H9 (cell line): Measurements from ENCODE around the gene ANKRD12. TPM values are rescaled to one million over a fixed set of nuclear protein-coding genes. Genes with fewer than 3 reads are reported as not detected.

Experiments used
- DNase-seq: peaks from one replicate; pipeline ENCODE4 v3.0.0-alpha.2; 2017
- H2AFZ ChIP-seq: one replicate; pipeline ENCODE4 v1.6.1; 2013; ENCODE audit warnings: mild to moderate bottlenecking, low read length, control low read depth, moderate library complexity
- H2AK5ac ChIP-seq: 2 replicates; pipeline ENCODE4 v1.6.1; 2013; ENCODE audit warnings: low read length, control low read depth, mixed read lengths; ENCODE audit not compliant: insufficient read length
- H2BK120ac ChIP-seq: one replicate; pipeline ENCODE4 v1.6.1; 2013; ENCODE audit warnings: low read depth, mild to moderate bottlenecking, low read length, control low read depth, inconsistent platforms; ENCODE audit not compliant: poor library complexity, severe bottlenecking
- H2BK12ac ChIP-seq: 2 replicates; pipeline ENCODE4 v1.6.1; 2013; ENCODE audit warnings: low read length, control low read depth, mixed read lengths, low read depth; ENCODE audit not compliant: insufficient read length
- H2BK15ac ChIP-seq: 2 replicates; pipeline ENCODE4 v1.6.1; 2013; ENCODE audit warnings: low read depth, low read length, control low read depth
- H2BK20ac ChIP-seq: one replicate; pipeline ENCODE4 v1.6.1; 2013; ENCODE audit warnings: low read depth, mild to moderate bottlenecking, low read length, control low read depth, inconsistent platforms; ENCODE audit not compliant: poor library complexity, severe bottlenecking
- H2BK5ac ChIP-seq: 2 replicates; pipeline ENCODE4 v1.6.1; 2013; ENCODE audit warnings: low read length, control low read depth, mixed read lengths; ENCODE audit not compliant: insufficient read length
- H3K14ac ChIP-seq: 2 replicates; pipeline ENCODE4 v1.6.1; 2013; ENCODE audit warnings: low read length, control low read depth; ENCODE audit not compliant: insufficient read depth
- H3K18ac ChIP-seq: 2 replicates; pipeline ENCODE4 v1.6.1; 2013; ENCODE audit warnings: low read depth, mild to moderate bottlenecking, mixed read lengths, low read length, control low read depth; ENCODE audit not compliant: insufficient read length
- H3K23ac ChIP-seq: 2 replicates; pipeline ENCODE4 v1.6.1; 2013; ENCODE audit warnings: low read length, control low read depth, mixed read lengths, low read depth; ENCODE audit not compliant: insufficient read length
- H3K23me2 ChIP-seq: 2 replicates; pipeline ENCODE4 v1.6.1; 2013; ENCODE audit warnings: low read depth, mild to moderate bottlenecking, mixed read lengths, low read length, control low read depth; ENCODE audit not compliant: insufficient read length, poor library complexity, severe bottlenecking
- H3K27ac ChIP-seq: 2 replicates; pipeline ENCODE4 v1.5.1; 2013; ENCODE audit warnings: low read length, control low read depth, mixed read lengths, low read depth; ENCODE audit not compliant: insufficient read length
- H3K27me3 ChIP-seq: 2 replicates; pipeline ENCODE4 v1.6.1; 2013; ENCODE audit warnings: low read length, control low read depth, inconsistent platforms; ENCODE audit not compliant: insufficient read depth
- H3K4ac ChIP-seq: 2 replicates; pipeline ENCODE4 v1.6.1; 2013; ENCODE audit warnings: low read depth, mild to moderate bottlenecking, control low read depth, inconsistent platforms, low read length, moderate library complexity
- H3K4me1 ChIP-seq: 2 replicates; pipeline ENCODE4 v1.6.1; 2013; ENCODE audit warnings: low read length, control low read depth, inconsistent platforms; ENCODE audit not compliant: insufficient read depth
- H3K4me2 ChIP-seq: 2 replicates; pipeline ENCODE4 v1.6.1; 2013; ENCODE audit warnings: low read length, control low read depth, mixed read lengths; ENCODE audit not compliant: insufficient read length, insufficient read depth
- H3K56ac ChIP-seq: 2 replicates; pipeline ENCODE4 v1.6.1; 2013; ENCODE audit warnings: low read depth, mild to moderate bottlenecking, mixed read lengths, low read length, control low read depth; ENCODE audit not compliant: insufficient read length
- H3K79me1 ChIP-seq: 2 replicates; pipeline ENCODE4 v1.6.1; 2013; ENCODE audit warnings: low read depth, mild to moderate bottlenecking, moderate library complexity, low read length, control low read depth, inconsistent platforms; ENCODE audit not compliant: insufficient read depth, poor library complexity, severe bottlenecking
- H3K79me2 ChIP-seq: 2 replicates; pipeline ENCODE4 v1.6.1; 2013; ENCODE audit warnings: low read length, control low read depth, inconsistent platforms; ENCODE audit not compliant: insufficient read depth
- H3K9ac ChIP-seq: 2 replicates; pipeline ENCODE4 v1.6.1; 2013; ENCODE audit warnings: low read length, control low read depth, mixed read lengths; ENCODE audit not compliant: insufficient read length; ENCODE audit errors: extremely low read depth
- H3K9me3 ChIP-seq: one replicate; pipeline ENCODE4 v1.6.1; 2013; ENCODE audit warnings: low read depth, low read length, inconsistent platforms; ENCODE audit not compliant: control insufficient read depth
- H3T11ph ChIP-seq: one replicate; pipeline ENCODE4 v1.6.1; 2013; ENCODE audit warnings: mild to moderate bottlenecking, low read length, control low read depth, inconsistent platforms
- H4K20me1 ChIP-seq: one replicate; pipeline ENCODE4 v1.6.1; 2013; ENCODE audit not compliant: control insufficient read depth, insufficient read length, insufficient read depth
- H4K5ac ChIP-seq: 2 replicates; pipeline ENCODE4 v1.6.1; 2013; ENCODE audit warnings: low read depth, mild to moderate bottlenecking, mixed read lengths, low read length, control low read depth; ENCODE audit not compliant: insufficient read length
- H4K8ac ChIP-seq: replicated peaks from 2 replicates; pipeline ENCODE4 v1.6.1; 2013; ENCODE audit warnings: low read length, control low read depth, mixed read lengths, low read depth; ENCODE audit not compliant: insufficient read length
- H4K91ac ChIP-seq: 2 replicates; pipeline ENCODE4 v1.6.1; 2013; ENCODE audit warnings: low read depth, mild to moderate bottlenecking, moderate library complexity, mixed read lengths, low read length, control low read depth; ENCODE audit not compliant: insufficient read length
- H3K27ac Mint-ChIP-seq, 3 experiments: 2 replicates in 2 of 3; 3 replicates in 1 of 3; pipeline ENCODE4 v1.8.0; 2020 to 2021; ENCODE audit warnings: mixed read lengths in 3 of 3, mild to moderate bottlenecking in 1 of 3, moderate library complexity in 1 of 3
- H3K27me3 Mint-ChIP-seq: 2 replicates; pipeline ENCODE4 v1.8.0; 2021; ENCODE audit warnings: low read depth, mild to moderate bottlenecking, moderate library complexity, mixed read lengths
- H3K36me3 Mint-ChIP-seq, 3 experiments: 2 replicates in 2 of 3; 3 replicates in 1 of 3; pipeline ENCODE4 v1.8.0; 2020 to 2021; ENCODE audit warnings: low read depth in 3 of 3, mixed read lengths in 3 of 3; ENCODE audit not compliant: insufficient read depth in 1 of 3
- H3K4me1 Mint-ChIP-seq, 2 experiments: 2 replicates each; pipeline ENCODE4 v1.8.0; 2020; ENCODE audit warnings: mixed read lengths in 2 of 2
- H3K4me3 Mint-ChIP-seq, 2 experiments: 2 replicates in 1 of 2; 3 replicates in 1 of 2; pipeline ENCODE4 v1.8.0; 2020 to 2021; ENCODE audit warnings: mild to moderate bottlenecking in 2 of 2, mixed read lengths in 2 of 2, moderate library complexity in 1 of 2
- H3K9me3 Mint-ChIP-seq, 2 experiments: 2 replicates in 1 of 2; 3 replicates in 1 of 2; pipeline ENCODE4 v1.8.0; 2020; ENCODE audit warnings: mild to moderate bottlenecking in 2 of 2, mixed read lengths in 2 of 2, moderate library complexity in 1 of 2
- CTCF ChIP-seq: fragments of 200-600 bp; sonication (generic); conservative IDR thresholded peaks from 3 replicates; pipeline ENCODE4 v1.8.0; 2021; ENCODE audit warnings: antibody characterized with exemption, mild to moderate bottlenecking
- WGBS: extraction: QIAGEN DNeasy Blood & Tissue Kit; methylation state at CpG from one replicate; pipeline ENCODE4 v1.1.7; 2013; ENCODE audit warnings: missing lambda C conversion rate, low lambda C conversion rate, mixed read lengths; ENCODE audit not compliant: insufficient read length; ENCODE audit errors: extremely low coverage; 5-methylcytosine and 5-hydroxymethylcytosine counted together
- total RNA-seq: library from RNA; stranded (reverse); gene quantifications from 2 replicates; pipeline ENCODE4 v1.2.1, GENCODE V29; 2021

The ANKRD12 gene
- total RNA-seq, 1 experiment from 2014 or later = 38.9 TPM

- no peak overlapping the region for H3K56ac ChIP-seq
- Mint-ChIP-seq H3K9me3 (no peaks in the 10 kb centered on the region), H3K27ac (no peak overlapping the region), H3K27me3 (no peaks in the 10 kb centered on the region), H3K4me1 (no peaks in the 10 kb centered on the region), H3K4me3 (no peak overlapping the region), H3K36me3 (peaks cover 0 to 14% (median 11%) of the 10 kb centered on the region in 3 experiments; a peak in 4 of 7 replicates)
- no peak overlapping the region for H3T11ph ChIP-seq
- H3K79me2 ChIP-seq = no peaks in the 10 kb centered on the region
- no CpG with 5 or more reads among the region's 2 CpGs for WGBS
- no peaks in the 10 kb centered on the region for H4K20me1 ChIP-seq
- no peak overlapping the region for H4K8ac ChIP-seq
- H3K23ac ChIP-seq = no peak overlapping the region
- no peak overlapping the region for H3K9ac ChIP-seq
- no peak overlapping the region for H2BK20ac ChIP-seq
- no peak overlapping the region for H2BK120ac ChIP-seq
- no peak overlapping the region for H3K14ac ChIP-seq
- H2BK5ac ChIP-seq = no peak overlapping the region
- TF ChIP-seq CTCF = no peak
- no peaks in the 10 kb centered on the region for H3K23me2 ChIP-seq
- no peaks in the 10 kb centered on the region for H3K79me1 ChIP-seq
- no peaks in the 10 kb centered on the region for H3K9me3 ChIP-seq
- H2AFZ ChIP-seq = no peak overlapping the region
- H4K5ac ChIP-seq = no peak overlapping the region
- no peaks in the 10 kb centered on the region for H3K4me1 ChIP-seq
- H4K91ac ChIP-seq = no peak overlapping the region
- no peak overlapping the region for H3K4ac ChIP-seq
- no peak overlapping the region for H3K18ac ChIP-seq
- H2BK12ac ChIP-seq = no peak overlapping the region
- DNase-seq = no peak
- no peaks in the 10 kb centered on the region for H3K27me3 ChIP-seq
- no peak overlapping the region for H3K4me2 ChIP-seq
- no peak overlapping the region for H2BK15ac ChIP-seq
- no peak overlapping the region for H2AK5ac ChIP-seq
- no peak overlapping the region for H3K27ac ChIP-seq
Measured at GRCh38 chr18:9189491-9189890, 52.9 kb downstream of the ANKRD12 start.
